ENCODE results near the gene HOXA7.

GRCh38 chr7:27134392-27134791 is 22.1 kb downstream of the HOXA7 start:
- TF ChIP-seq, protein P1, sequence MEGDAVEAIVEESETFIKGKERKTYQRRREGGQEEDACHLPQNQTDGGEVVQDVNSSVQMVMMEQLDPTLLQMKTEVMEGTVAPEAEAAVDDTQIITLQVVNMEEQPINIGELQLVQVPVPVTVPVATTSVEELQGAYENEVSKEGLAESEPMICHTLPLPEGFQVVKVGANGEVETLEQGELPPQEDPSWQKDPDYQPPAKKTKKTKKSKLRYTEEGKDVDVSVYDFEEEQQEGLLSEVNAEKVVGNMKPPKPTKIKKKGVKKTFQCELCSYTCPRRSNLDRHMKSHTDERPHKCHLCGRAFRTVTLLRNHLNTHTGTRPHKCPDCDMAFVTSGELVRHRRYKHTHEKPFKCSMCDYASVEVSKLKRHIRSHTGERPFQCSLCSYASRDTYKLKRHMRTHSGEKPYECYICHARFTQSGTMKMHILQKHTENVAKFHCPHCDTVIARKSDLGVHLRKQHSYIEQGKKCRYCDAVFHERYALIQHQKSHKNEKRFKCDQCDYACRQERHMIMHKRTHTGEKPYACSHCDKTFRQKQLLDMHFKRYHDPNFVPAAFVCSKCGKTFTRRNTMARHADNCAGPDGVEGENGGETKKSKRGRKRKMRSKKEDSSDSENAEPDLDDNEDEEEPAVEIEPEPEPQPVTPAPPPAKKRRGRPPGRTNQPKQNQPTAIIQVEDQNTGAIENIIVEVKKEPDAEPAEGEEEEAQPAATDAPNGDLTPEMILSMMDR (IDR thresholded peaks at IDR 0.05) = no peak
- TF ChIP-seq POLR2A (IDR thresholded peaks at IDR 0.05) = no peak
